SK-N-SH treated with all-trans-retinoic acid at 6 μM for 48 hours (cell line): ENCODE measurements around the gene GLDC.

Source experiments
- ZFP3 ChIP-seq: fragments of 250-450 bp; sonication (Bioruptor Pico); IDR thresholded peaks from 2 replicates; pipeline ENCODE4 v1.5.0; 2020; ENCODE audit warnings: mild to moderate bottlenecking, moderate library complexity
- ZNF565 ChIP-seq: fragments of 450-650 bp; formaldehyde crosslinking; conservative IDR thresholded peaks from 2 replicates; pipeline ENCODE4 v1.5.0; 2020; ENCODE audit warnings: low read depth, mild to moderate bottlenecking, moderate library complexity

- TF ChIP-seq ZFP3 (CRISPR knock-in tag) = no peak
- no peak for TF ChIP-seq ZNF565
Measured at GRCh38 chr9:6575324-6576034, 70.0 kb downstream of the GLDC start.
